Activated CD8-positive, alpha-beta T cell treated with anti-CD3 and anti-CD28 coated beads for 36 hours (primary cell): ENCODE results near the gene ADARB1. TPM values are rescaled to one million over a fixed set of nuclear protein-coding genes. Genes with fewer than 3 reads are reported as not detected.

ENCODE experiments used
- ATAC-seq: fragments of 200-7000 bp; cut with Tn5 transposase; one replicate; pipeline ENCODE4 v1.10.0; 2021; ENCODE audit warnings: mild to moderate bottlenecking, moderate library complexity
- CTCF ChIA-PET: fragments of 350-600 bp; sonication (Branson Sonifier 250); formaldehyde crosslinking; loops from one replicate; lab custom pipeline; 2021; ENCODE audit warnings: antibody characterized with exemption; lab: Charles Lee
- POLR2A ChIA-PET: fragments of 350-600 bp; sonication (Branson Sonifier 250); formaldehyde crosslinking; loops from one replicate; lab custom pipeline; 2021; ENCODE audit warnings: antibody characterized with exemption; lab: Charles Lee
- DNase-seq: peaks from one replicate; pipeline ENCODE4 v3.0.0-alpha.2; 2020
- H3K27ac Mint-ChIP-seq: one replicate; pipeline ENCODE4 v1.8.0; 2021; ENCODE audit warnings: mild to moderate bottlenecking, mixed read lengths
- H3K27me3 Mint-ChIP-seq: one replicate; pipeline ENCODE4 v1.8.0; 2021; ENCODE audit warnings: mixed read lengths
- H3K36me3 Mint-ChIP-seq: one replicate; pipeline ENCODE4 v1.8.0; 2021; ENCODE audit warnings: low read depth, mixed read lengths
- H3K4me1 Mint-ChIP-seq: one replicate; pipeline ENCODE4 v1.8.0; 2021; ENCODE audit warnings: low read depth, mixed read lengths
- H3K4me3 Mint-ChIP-seq: one replicate; pipeline ENCODE4 v1.8.0; 2021; ENCODE audit warnings: mild to moderate bottlenecking, moderate library complexity, mixed read lengths
- H3K9me3 Mint-ChIP-seq: one replicate; pipeline ENCODE4 v1.8.0; 2021; ENCODE audit warnings: mixed read lengths
- intact Hi-C: fragments of 100-400 bp; cut with micrococcal nuclease; formaldehyde crosslinking; loops from one replicate; pipeline ENCODE4 v1.10.0; 2022
- total RNA-seq, 2 experiments: library from RNA; stranded (reverse); gene quantifications; one replicate each; pipeline ENCODE4 v1.2.3, GENCODE V29; 2021
- TF ChIP-seq, protein P1 (sequence below): fragments of 200-600 bp; IDR thresholded peaks from one replicate; pipeline ENCODE4 v1.8.0; 2022; ENCODE audit warnings: antibody characterized with exemption, mild to moderate bottlenecking

The ADARB1 gene
- total RNA-seq, 2 experiments from 2014 or later: 36.2 to 37.1 TPM

DNA sequence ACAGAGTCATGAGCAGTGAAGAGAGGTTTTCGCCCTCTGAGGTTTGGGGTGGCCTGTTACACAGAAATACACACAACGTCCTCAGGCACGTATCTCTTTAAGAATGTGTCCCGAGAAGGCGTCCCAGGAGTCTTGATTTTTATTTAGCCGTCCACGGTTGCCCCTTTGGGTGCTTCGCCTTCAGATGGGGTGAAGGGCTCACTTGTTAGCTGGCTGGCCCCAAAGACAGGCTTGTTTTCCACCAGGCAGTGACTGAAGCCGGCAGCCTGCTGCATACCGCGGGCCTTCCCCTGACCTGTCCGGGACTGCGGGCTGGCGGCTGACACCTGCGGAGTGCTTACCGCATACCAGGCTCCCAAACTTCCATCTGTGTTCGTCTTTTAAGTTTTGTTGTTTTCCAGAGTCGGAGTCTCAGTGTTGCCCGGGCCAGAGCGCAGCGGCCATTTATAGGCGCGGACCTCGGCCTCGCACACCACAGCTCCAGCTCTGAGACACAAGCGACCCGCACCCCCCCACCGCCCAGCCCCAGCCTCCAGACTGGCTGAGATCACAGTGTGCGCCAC lies 1.6 kb upstream of the ADARB1 start:
- no peaks in the 10 kb centered on the region for H3K27me3 Mint-ChIP-seq
- TF ChIP-seq, protein P1, sequence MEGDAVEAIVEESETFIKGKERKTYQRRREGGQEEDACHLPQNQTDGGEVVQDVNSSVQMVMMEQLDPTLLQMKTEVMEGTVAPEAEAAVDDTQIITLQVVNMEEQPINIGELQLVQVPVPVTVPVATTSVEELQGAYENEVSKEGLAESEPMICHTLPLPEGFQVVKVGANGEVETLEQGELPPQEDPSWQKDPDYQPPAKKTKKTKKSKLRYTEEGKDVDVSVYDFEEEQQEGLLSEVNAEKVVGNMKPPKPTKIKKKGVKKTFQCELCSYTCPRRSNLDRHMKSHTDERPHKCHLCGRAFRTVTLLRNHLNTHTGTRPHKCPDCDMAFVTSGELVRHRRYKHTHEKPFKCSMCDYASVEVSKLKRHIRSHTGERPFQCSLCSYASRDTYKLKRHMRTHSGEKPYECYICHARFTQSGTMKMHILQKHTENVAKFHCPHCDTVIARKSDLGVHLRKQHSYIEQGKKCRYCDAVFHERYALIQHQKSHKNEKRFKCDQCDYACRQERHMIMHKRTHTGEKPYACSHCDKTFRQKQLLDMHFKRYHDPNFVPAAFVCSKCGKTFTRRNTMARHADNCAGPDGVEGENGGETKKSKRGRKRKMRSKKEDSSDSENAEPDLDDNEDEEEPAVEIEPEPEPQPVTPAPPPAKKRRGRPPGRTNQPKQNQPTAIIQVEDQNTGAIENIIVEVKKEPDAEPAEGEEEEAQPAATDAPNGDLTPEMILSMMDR: no peak
- ChIA-PET POLR2A (interaction anchor here (1.1 kb wide), 1 partner anchor 18 kb away, joined by 4 read pairs; no protein-coding TSS in a partner anchor), CTCF (interaction anchor here (2.7 kb wide), 1 partner anchor 56 kb away, joined by 11 read pairs; no protein-coding TSS in a partner anchor)
- peaks cover 3% of the 10 kb centered on the region for H3K36me3 Mint-ChIP-seq
- no peak overlapping the region for H3K4me3 Mint-ChIP-seq
- no peaks in the 10 kb centered on the region for H3K9me3 Mint-ChIP-seq
- DNase-seq (no peak), ATAC-seq (no peak)
- intact Hi-C loops: loop anchor here (10.0 kb wide), 1 partner anchor 62 kb away; no protein-coding TSS in a partner anchor
- H3K27ac Mint-ChIP-seq: no peak overlapping the region
- H3K4me1 Mint-ChIP-seq: peaks cover 25% of the 10 kb centered on the region

DNA sequence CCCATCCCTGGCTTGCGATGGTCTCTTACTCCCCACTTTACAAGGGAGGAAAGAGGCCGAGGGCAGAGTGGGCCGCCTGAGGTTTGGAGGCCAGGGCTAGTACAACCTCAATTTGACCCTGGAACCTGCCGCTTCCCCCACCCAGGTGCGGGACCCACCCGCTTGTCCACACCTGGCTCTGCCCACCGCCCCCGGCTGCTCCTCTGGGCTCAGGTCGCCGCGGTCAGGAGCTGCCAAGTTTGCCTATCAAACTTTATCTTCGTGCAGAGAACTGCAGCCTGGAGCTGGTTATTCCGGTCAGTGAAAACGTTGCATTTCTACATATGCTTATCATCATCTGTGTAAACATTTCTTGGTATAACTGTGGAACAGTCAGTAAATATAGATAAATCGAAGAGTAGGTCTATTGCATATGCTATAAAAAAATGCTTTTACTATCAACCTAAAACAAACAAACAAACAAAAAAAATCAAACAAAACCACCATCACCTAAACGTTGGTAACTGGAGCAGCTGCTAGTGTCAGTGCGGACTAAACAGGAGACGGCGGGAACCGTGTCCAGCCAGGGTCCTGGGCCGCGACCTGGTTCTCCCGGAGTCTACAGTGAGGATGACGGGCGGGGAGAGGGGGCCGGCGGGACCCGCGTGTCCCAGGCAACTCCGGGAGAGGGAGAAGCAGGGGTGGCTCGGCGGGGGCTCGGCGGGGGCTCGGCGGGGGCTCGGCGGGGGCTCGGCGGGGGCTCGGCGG lies 906 bp upstream of the ADARB1 start:
- H3K36me3 Mint-ChIP-seq: peaks cover 6% of the 10 kb centered on the region
- peak overlapping the region; percentile 87 for H3K27ac Mint-ChIP-seq
- H3K4me1 Mint-ChIP-seq: peaks cover 32% of the 10 kb centered on the region
- TF ChIP-seq, protein P1: no peak
- peak; percentile 24 for DNase-seq
- no peaks in the 10 kb centered on the region for H3K9me3 Mint-ChIP-seq
- POLR2A ChIA-PET: interaction anchor here (1.1 kb wide), 2 partner anchors 19 to 55 kb away, joined by 3 to 4 read pairs; no protein-coding TSS in a partner anchor
- no peaks in the 10 kb centered on the region for H3K27me3 Mint-ChIP-seq
- peak; percentile 4 for ATAC-seq
- H3K4me3 Mint-ChIP-seq: peak overlapping the region; percentile 87
- CTCF ChIA-PET: interaction anchor here (1.2 to 2.7 kb wide), 2 partner anchors 55 to 110 kb away, joined by 3 to 11 read pairs; no protein-coding TSS in a partner anchor
- intact Hi-C loops: loop anchor here (10.0 kb wide), 1 partner anchor 61 kb away; no protein-coding TSS in a partner anchor

DNA sequence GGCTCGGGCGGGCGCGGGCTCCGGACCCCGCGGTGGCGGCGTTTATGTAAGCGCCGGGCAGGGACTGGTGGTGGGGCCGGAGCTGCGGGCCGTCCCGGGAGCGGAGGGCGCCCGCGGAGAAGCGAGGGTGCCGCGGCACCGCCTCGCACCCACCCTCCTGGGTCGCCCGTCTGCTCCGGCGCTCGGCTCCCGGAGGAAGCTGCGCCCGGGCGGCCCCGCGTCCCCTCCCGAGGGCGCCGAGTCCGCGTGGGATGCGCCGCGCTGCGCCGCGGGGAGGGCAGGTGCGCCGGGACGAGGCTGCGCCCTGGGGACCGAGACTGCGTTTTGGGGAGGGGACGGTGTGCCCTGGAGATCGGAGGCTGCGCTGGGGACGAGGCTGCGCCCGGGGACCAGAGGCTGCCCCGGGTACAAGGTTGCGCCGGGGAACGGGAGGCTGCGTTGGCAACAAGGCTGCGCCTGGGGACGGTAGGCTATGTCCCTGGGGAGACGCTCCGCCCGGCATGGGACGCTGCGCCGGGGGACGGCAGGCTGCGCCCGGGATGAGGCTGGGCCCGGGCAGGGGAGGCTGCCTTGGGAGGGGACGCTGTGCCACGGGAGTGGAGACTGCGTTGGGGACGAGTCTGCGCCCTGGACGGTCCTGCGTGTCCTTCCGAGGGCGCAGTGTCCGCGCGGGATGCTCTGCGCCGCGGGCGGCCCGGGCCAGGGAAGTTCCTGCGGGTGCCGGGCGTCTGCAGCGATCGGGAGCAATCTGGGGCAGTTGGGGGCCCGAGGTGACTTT lies 627 bp downstream of the ADARB1 start:
- TF ChIP-seq, protein P1: no peak
- Mint-ChIP-seq H3K27ac (peak overlapping the region; percentile 72), H3K4me1 (peaks cover 47% of the 10 kb centered on the region), H3K27me3 (no peaks in the 10 kb centered on the region), H3K4me3 (peak overlapping the region; percentile 85), H3K36me3 (peaks cover 10% of the 10 kb centered on the region), H3K9me3 (no peaks in the 10 kb centered on the region)
- DNase-seq (peak; percentile 38), ATAC-seq (peak; percentile 6)
- ChIA-PET POLR2A (interaction anchor here (1.3 kb wide), 1 partner anchor 14 kb away, joined by 4 read pairs; no protein-coding TSS in a partner anchor), CTCF (interaction anchor here (1.2 to 2.7 kb wide), 2 partner anchors 54 to 111 kb away, joined by 3 to 11 read pairs; no protein-coding TSS in a partner anchor)
- intact Hi-C loops: loop anchor here (10.0 kb wide), 1 partner anchor 60 kb away; no protein-coding TSS in a partner anchor

DNA sequence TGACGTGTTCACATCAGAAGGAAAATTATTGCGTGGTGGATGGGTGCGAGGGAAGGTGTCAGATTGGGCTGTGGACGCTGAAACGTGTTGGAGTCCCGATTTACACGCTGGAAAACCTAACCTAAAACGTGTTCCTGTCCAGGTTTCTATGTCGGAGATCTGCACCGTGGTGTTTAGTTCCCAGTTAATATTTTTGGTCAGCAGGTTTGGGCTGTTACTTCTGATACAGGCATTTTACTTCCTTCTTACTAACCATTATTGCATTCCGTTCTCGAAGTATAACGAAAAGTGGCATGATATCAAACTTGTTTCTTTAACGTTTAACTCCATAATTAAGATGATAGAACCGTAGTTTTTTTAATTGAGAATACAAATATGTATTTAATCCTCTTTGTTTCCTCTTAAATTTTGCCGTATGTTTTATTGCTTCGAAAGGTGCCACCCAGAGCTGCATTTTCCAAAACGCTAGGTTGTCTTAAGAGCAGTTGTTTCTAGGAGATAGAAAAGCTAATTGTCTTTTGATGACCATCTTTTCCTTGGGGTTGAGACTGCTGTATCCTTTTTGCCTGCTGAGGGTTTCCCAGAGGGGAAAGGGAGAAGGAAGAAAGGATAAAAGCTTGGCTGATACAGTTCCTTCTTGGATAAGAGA lies 1.3 kb downstream of the ADARB1 start:
- ChIA-PET POLR2A (interaction anchor here (1.1 to 1.8 kb wide), 3 partner anchors 10 to 31 kb away, joined by 3 to 6 read pairs (median 3); no protein-coding TSS in a partner anchor), CTCF (interaction anchor here (0.7 to 6.7 kb wide), 8 partner anchors 24 to 149 kb away, joined by 3 to 67 read pairs (median 8); no protein-coding TSS in a partner anchor)
- TF ChIP-seq, protein P1: no peak
- ATAC-seq: no peak
- Mint-ChIP-seq H3K36me3 (peaks cover 12% of the 10 kb centered on the region), H3K9me3 (no peaks in the 10 kb centered on the region), H3K4me3 (peak overlapping the region; percentile 85), H3K4me1 (peaks cover 54% of the 10 kb centered on the region), H3K27me3 (no peaks in the 10 kb centered on the region), H3K27ac (peak overlapping the region; percentile 61)
- intact Hi-C loops: loop anchor here (10.0 kb wide), 1 partner anchor 59 kb away; no protein-coding TSS in a partner anchor
- DNase-seq: no peak
